Activated CD8-positive, alpha-beta memory T cell treated with anti-CD3 and anti-CD28 coated beads, Interleukin-2, amount 50 U/mL, for 24 hours (primary cell): ENCODE measurements around the gene GUSB.
"Not testable (repeated sequence)": the region's sequence is repeated elsewhere in the genome, so short reads cannot be mapped to it uniquely, and the experiment has no call there.

ENCODE experiments used
- DNase-seq: peaks from one replicate; pipeline ENCODE4 v3.0.0-alpha.2; 2020; ENCODE audit errors: extremely low read depth

The GUSB gene

GRCh38 chr7:65981965-65982792 lies at the start of gene GUSB:
Gene GUSB, minus strand, starts transcription at chr7:65982213. Its CDS starts 30 bp downstream, at chr7:65982183.
- DNase-seq = peak; percentile 74

GRCh38 chr7:66028342-66028741 lies 46.3 kb upstream of the GUSB start:
- DNase-seq = not testable (repeated sequence)

GRCh38 chr7:66016131-66016461 lies 34.1 kb upstream of the GUSB start:
- DNase-seq = no peak

DNA sequence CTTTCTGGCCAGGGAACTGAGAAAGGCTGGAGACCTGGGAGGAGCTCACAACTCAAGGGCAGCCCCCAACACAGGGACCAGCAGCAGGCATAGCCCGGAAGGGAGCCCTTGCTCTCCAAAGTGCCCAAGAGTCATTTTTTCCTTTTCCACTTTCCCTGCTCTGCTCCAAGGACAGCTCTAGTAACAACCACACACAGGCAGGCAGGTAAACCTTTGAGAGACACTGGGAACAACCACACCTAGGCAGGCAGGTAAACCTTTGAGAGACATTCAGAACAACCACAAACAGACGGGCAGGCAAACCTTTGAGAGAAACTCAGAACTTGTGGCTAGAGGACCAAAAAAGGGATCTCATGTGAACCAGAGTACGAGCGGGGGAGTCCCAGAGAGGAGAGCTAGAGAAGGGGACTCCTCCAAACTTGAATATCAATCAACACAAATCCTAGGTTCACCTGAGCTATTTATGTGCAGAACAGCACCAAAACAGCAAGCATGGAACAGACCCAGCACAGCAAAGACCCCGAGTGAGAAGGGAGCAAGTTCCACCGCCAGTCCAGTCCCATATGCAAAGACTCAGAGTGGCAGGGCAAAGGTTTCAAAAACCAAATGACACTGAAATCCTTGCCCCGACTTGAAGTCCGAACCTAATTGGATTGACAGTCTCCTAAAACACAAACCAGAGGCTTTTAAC lies 33.6 kb upstream of the GUSB start:
- DNase-seq = no peak

GRCh38 chr7:66013938-66014337 lies 31.9 kb upstream of the GUSB start:
- DNase-seq = no peak

DNA sequence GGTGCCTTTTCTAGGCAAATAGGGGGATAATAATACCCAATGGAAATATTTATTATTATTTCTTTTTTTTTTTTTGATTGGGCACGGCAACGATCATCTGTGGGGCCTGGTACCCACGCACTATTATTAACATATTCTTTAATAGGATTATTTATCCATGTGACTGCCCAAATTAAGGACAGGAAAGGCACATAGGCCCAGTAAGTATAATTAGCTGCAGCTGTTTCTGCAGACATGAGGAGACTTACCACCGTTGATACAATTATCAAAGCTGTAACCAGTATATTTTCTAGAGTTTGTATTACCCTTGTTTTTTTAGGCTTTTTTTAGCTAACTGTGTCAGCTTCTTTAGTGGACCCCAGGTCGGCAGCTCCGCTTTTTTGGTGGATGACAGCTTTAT lies 25.2 kb upstream of the GUSB start:
- DNase-seq = no peak

DNA sequence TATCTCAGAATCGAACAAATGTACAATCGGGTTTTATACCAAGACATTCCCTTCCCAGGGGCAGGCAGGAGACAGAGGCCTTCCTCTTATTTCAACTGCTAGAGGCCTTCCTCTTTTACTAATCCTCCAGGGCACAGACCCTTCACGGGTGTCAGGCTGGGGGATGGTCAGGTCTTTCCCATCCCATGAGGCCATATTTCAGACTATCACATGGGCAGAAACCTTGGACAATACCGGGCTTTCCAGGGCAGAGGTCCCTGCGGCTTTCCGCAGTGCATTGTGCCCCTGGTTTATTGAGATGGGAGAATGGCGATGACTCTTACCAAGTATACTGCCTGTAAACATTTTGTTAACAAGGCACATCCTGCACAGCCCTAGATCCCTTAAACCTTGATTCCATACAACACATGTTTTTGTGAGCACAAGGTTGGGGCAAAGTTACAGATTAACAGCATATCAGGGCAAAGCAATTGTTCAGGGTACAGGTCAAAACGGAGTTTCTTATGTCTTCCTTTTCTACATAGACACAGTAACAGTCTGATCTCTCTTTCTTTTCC lies 23.2 kb upstream of the GUSB start:
- DNase-seq = not testable (repeated sequence)

DNA sequence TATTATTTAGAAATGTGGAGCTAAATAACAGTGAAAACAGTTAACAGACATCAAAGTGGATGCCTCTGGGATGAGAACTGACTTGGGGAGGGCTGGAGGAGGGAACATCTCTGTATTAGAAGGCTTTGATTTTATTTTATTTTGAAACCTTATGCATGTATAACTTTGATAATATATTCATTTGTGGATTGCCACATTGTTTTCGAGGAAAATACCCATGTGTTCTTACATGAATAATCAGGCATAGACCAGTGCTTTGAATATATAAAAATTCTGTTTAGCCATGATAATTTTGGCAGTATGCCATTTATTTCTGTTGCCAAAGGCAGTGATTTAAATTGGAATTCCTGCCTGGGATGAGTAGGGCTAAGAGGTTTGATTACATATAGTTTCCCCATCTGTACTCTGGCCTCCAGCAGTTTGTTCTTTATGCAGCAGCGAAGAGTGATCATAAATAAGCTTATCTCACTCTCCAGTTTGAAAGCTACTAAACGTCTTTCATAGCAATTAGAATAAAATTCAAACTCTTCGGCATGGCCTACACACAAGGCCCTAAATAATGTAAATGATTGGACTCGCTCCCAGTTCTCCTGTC lies 18.9 kb upstream of the GUSB start:
- DNase-seq = not testable (repeated sequence)

- DNase-seq = not testable (repeated sequence)
Measured at GRCh38 chr7:65994984-65995383, 13.0 kb upstream of the GUSB start.

DNA sequence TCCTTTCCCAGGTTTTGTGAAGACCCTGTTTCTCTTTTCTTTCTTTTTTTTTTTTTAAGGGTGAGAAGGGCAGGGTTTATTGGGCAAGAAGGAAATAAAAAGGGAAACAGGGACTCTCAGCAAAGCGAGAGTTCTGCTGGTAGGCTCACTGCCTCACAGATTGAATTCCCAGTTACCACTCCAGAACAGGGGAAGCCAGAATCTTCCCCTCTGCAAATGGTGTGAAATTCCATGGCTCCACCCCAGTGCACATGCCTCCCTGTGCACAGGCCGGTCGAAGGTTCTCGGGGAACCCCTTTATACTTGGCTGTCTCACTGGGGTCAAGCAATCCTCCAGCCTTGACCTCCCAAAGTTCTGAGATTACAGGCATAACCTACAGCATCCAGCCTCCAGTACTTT lies 10.5 kb upstream of the GUSB start:
- no peak for DNase-seq

DNA sequence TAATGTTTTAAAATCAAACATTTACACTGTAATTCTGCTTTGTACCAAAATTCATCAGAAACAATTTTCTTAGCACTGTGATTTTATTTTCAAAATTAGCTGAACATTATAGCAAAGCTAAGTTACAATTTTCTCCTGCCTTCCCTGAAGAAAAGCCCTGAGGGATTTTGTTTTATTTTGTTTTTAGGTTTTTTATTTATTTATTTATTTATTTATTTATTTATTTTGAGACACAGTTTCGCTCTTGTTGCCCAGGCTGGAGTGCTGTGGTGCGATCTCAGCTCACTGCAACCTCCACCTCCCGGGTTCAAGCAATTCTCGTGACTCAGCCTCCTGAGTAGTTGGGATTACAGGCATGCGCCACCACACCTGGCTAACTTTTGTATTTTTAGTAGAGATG lies 9.8 kb upstream of the GUSB start:
- not testable (repeated sequence) for DNase-seq

DNA sequence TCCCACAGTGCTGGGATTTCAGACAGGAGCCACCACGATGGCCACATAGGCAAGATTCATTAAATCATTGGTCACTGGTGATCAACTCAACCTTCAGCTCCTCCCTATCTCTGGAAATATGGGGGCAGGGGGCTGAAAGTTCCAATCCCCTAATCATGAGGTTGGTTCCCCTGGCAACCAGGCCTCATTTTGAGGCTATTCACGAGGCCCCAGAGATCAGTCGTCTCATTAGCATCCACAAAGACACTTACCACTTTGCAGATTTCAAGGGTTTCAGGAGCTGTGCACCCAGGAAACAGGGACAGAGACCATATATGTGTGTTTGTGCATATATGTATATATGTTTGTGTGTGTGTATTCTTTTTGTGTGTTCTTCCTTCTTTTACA lies 7.7 kb upstream of the GUSB start:
- DNase-seq = no peak

DNA sequence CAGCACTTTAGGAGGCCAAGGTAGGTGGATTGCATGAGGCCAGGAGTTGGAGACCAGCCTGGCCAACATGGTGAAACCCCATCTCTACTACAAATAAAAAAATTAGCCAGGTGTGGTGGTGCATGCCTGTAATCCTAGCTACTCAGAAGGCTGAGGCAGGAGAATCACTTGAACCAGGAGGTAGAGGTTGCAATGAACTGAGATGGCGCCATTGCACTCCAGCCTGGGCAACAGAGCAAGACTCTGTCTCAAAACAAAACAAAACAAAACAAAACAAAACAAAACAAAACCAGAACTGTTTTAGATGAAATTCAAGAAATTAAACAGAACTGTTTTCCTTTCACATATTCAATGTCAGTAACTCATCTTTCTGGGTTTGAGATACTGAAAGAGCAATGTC lies 6.5 kb upstream of the GUSB start:
- not testable (repeated sequence) for DNase-seq

GRCh38 chr7:65988084-65988483 lies 6.1 kb upstream of the GUSB start:
- no peak for DNase-seq

GRCh38 chr7:65983965-65984658 lies 2.1 kb upstream of the GUSB start:
- DNase-seq = no peak

DNA sequence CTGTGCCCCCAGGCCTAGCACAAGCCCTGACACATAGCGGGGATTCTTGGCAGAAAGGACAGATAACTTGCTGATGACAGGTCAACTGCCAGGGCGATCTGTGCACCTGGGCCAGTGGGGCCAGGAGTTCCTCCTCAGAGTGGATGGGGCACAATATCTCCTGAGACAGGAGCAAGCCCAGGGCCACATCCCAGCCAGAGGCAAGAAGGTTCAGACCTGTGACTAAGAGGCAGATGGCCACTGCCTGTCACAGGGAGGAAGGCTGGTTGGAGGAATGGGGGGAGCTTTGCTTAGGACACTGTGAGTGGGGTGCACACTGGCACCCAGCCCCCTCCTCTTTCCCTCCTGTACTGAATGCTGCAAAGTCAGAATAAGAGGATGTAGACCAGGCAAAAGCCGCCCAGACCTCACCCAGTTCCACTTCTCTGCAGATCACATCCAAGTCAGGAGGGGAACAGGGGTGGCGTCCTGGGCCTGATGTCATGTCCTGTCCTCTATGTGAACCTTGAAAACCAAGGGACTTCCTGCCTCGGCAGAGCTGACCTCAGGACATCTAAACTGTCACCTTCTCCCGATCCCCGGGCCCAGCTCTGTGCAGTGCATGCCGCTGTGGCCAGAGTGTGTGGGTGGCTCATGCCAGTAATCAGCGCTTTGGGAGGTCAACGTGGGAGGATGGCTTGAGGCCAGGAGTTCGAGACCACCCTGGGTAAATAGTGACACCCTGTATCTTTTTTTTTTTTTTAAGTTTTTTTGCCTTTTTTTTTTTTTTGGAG lies 1.3 kb downstream of the GUSB start:
- peak; percentile 27 for DNase-seq

DNA sequence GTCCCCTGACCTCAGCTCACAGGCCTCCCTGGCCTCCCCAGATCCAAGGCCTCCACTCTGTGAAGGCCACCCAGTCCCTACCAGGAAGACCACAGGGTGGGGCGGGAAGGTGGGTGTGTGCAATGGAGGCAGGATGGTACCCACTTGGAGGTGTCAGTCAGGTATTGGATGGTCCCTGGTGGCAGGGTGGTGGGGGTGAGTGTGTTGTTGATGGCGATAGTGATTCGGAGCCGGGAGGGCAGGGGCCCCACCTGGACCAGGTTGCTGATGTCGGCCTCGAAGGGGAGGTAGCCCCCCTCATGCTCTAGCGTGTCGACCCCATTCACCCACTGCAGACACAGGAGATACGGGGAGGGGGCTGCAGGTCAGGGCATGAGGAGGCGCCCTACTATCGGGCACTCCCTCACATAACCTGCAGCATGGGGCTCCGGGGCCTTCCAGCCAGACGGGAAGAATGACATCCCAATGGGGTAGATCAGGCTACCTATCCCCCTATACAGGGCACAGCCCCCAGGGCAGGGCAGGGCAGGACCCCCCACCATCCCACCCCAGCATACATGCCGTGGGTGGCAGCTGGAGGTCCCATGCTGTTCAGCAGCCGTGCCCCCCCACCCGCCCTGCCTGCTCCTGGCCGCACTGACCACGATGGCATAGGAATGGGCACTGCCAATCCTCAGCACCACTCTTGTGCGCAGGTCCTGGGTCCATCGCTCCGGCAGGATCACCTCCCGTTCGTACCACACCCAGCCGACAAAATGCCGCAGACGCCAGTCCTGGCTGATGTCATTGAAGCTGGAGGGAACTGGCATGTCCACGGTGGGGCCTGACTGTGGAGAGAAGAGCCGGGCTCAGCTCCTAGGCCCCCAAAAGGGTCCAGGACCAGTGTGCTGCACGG lies 2.2 kb downstream of the GUSB start:
- DNase-seq = no peak

DNA sequence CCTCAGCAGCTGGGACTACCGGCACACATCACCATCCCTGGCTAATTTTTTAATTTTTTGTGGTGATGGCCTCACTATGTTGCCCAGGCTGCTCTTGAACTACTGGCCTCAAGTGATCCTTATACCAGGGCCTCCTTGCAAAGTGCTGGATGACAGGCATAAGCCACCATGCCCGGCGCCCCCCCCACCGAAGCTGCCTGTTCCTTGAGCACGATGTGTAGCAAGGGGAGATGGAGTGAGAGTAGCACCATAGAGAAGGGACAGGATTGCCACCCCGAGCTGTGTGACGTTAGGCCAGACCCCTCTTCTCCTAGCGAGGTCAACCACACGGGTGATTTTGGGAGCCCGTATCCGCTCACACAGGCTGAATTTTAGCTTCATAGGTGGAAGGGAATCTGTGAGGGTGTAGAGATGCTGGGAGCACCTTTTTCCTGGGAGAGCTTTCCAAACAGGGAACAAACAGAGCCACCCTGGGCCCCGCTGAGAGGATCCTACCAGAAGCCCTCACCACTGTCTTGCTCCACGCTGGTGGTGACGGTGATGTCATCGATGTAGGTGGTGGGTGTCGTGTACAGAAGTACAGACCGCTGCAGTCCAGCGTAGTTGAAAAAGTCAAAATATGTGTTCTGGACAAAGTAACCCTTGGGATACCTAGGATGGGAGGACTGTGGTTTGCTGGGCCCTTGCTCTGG lies 3.0 kb downstream of the GUSB start:
- no peak for DNase-seq

- DNase-seq = no peak
Measured at GRCh38 chr7:65976659-65977196, 5.3 kb downstream of the GUSB start.
